H1 (cell line): ENCODE results near the gene PDE8B. TPM values are rescaled to one million over a fixed set of nuclear protein-coding genes. Genes with fewer than 3 reads are reported as not detected.

Experiments used
- CTCF ChIA-PET: fragments of 300-600 bp; sonication (Branson Sonifier 250); formaldehyde crosslinking; loops from one replicate; lab custom pipeline; 2021; ENCODE audit not compliant: partially characterized antibody; lab: Charles Lee
- POLR2A ChIA-PET: fragments of 300-600 bp; sonication (Branson Sonifier 250); formaldehyde crosslinking; loops from one replicate; lab custom pipeline; 2021; ENCODE audit warnings: inconsistent platforms; ENCODE audit not compliant: partially characterized antibody; lab: Charles Lee
- DNase-seq, 2 experiments: peaks; one replicate each; pipeline versions ENCODE4 v3.0.0 to v3.0.0-alpha.2; 2010 to 2022; ENCODE audit warnings: low spot score in 2 of 2, low read depth in 1 of 2, mixed read lengths in 1 of 2
- FAIRE-seq: peaks from 2 replicates; lab custom pipeline; 2011; peaks lifted over from hg19 to GRCh38; lab: Jason Lieb, UNC
- H2AFZ ChIP-seq: 2 replicates; pipeline ENCODE4 v1.8.1; 2012; ENCODE audit warnings: low read length, inconsistent platforms
- H2AK5ac ChIP-seq: 2 replicates; pipeline ENCODE4 v1.6.1; 2013; ENCODE audit warnings: low read depth, low read length
- H2BK120ac ChIP-seq: replicated peaks from 2 replicates; pipeline ENCODE3; 2013; ENCODE audit warnings: low read depth, low read length, inconsistent platforms
- H2BK12ac ChIP-seq: 2 replicates; pipeline ENCODE4 v1.6.1; 2013; ENCODE audit warnings: low read depth, low read length
- H2BK15ac ChIP-seq: 2 replicates; pipeline ENCODE4 v1.6.1; 2013; ENCODE audit warnings: low read length
- H2BK20ac ChIP-seq: 2 replicates; pipeline ENCODE4 v1.6.1; 2013; ENCODE audit warnings: low read length
- H2BK5ac ChIP-seq: 2 replicates; pipeline ENCODE4 v1.6.1; 2013; ENCODE audit warnings: low read depth, low read length
- H3K14ac ChIP-seq: 2 replicates; pipeline ENCODE4 v1.6.1; 2013; ENCODE audit warnings: inconsistent platforms; ENCODE audit not compliant: insufficient read length
- H3K18ac ChIP-seq: 2 replicates; pipeline ENCODE4 v1.6.1; 2013; ENCODE audit warnings: low read length; ENCODE audit errors: extremely low read depth
- H3K23ac ChIP-seq: 2 replicates; pipeline ENCODE4 v1.6.1; 2013; ENCODE audit warnings: inconsistent platforms; ENCODE audit not compliant: insufficient read length
- H3K23me2 ChIP-seq: 2 replicates; pipeline ENCODE4 v1.6.1; 2013; ENCODE audit warnings: low read depth, low read length
- H3K27ac ChIP-seq: 2 replicates; pipeline ENCODE4 v1.6.1; 2011; ENCODE audit warnings: low read depth, low read length, inconsistent platforms
- H3K27me3 ChIP-seq, 4 experiments: replicated peaks in 1 of 4; 1 replicate in 1 of 4; 2 replicates in 3 of 4; pipeline versions ENCODE4 v1.6.1 to v1.8.1; 2011 to 2013; ENCODE audit warnings: low read length in 3 of 4, mild to moderate bottlenecking in 3 of 4, inconsistent platforms in 2 of 4, mixed read lengths in 2 of 4, moderate library complexity in 1 of 4; ENCODE audit not compliant: control insufficient read depth in 3 of 4, insufficient read depth in 3 of 4; ENCODE audit errors: extremely low read depth in 1 of 4
- H3K36me3 ChIP-seq, 4 experiments: 2 replicates each; pipeline versions ENCODE4 v1.6.1 to v1.8.1; 2011 to 2013; ENCODE audit warnings: mild to moderate bottlenecking in 4 of 4, low read length in 3 of 4, moderate library complexity in 2 of 4, control low read depth in 1 of 4, inconsistent platforms in 1 of 4; ENCODE audit not compliant: insufficient read depth in 4 of 4, control insufficient read depth in 2 of 4
- H3K4ac ChIP-seq: replicated peaks from 2 replicates; pipeline ENCODE3; 2013; ENCODE audit warnings: low read length, low read depth, mixed read lengths, inconsistent platforms; ENCODE audit not compliant: insufficient read length
- H3K4me1 ChIP-seq, 4 experiments: replicated peaks in 1 of 4; 1 replicate in 1 of 4; 2 replicates in 3 of 4; pipeline versions ENCODE4 v1.6.1 to v1.8.1; 2011 to 2013; ENCODE audit warnings: low read length in 3 of 4, inconsistent platforms in 2 of 4, mixed read lengths in 1 of 4; ENCODE audit not compliant: insufficient read depth in 4 of 4, control insufficient read depth in 3 of 4
- H3K4me2 ChIP-seq, 2 experiments: 2 replicates each; pipeline versions ENCODE4 v1.6.1 to v1.8.1; 2011 to 2013; ENCODE audit warnings: low read depth in 2 of 2, low read length in 2 of 2, control low read depth in 1 of 2, inconsistent platforms in 1 of 2, mild to moderate bottlenecking in 1 of 2; ENCODE audit not compliant: insufficient read depth in 1 of 2
- H3K4me3 ChIP-seq, 4 experiments: fragments of 200-600, 300-600 bp in 1 of 4; sonication (generic), shearing (Covaris generic), sonication (Bioruptor Twin) in 1 of 4; 2 replicates each; pipeline versions ENCODE4 v1.5.1 to v1.8.1; 2011 to 2016; ENCODE audit warnings: low read length in 4 of 4, low read depth in 3 of 4, control low read depth in 2 of 4, inconsistent platforms in 2 of 4, mild to moderate bottlenecking in 2 of 4, mixed read lengths in 1 of 4, moderate library complexity in 1 of 4; ENCODE audit not compliant: insufficient read depth in 2 of 4; ENCODE audit errors: extremely low read depth in 1 of 4
- H3K56ac ChIP-seq: replicated peaks from 2 replicates; pipeline ENCODE3; 2013; ENCODE audit warnings: low read depth, mild to moderate bottlenecking, mixed read lengths, low read length, inconsistent platforms; ENCODE audit not compliant: insufficient read length
- H3K79me1 ChIP-seq: 2 replicates; pipeline ENCODE4 v1.6.1; 2013; ENCODE audit warnings: low read depth, low read length, control low read depth
- H3K79me2 ChIP-seq, 2 experiments: 2 replicates each; pipeline versions ENCODE4 v1.6.1 to v1.8.1; 2012 to 2013; ENCODE audit warnings: low read length in 2 of 2, mild to moderate bottlenecking in 2 of 2, inconsistent platforms in 1 of 2; ENCODE audit not compliant: insufficient read depth in 2 of 2, control insufficient read depth in 1 of 2
- H3K9ac ChIP-seq, 4 experiments: replicated peaks in 1 of 4; 1 replicate in 1 of 4; 2 replicates in 3 of 4; pipeline versions ENCODE4 v1.6.1 to v1.8.1; 2011 to 2013; ENCODE audit warnings: low read depth in 3 of 4, low read length in 3 of 4, control low read depth in 2 of 4, mild to moderate bottlenecking in 2 of 4, moderate library complexity in 2 of 4, inconsistent platforms in 1 of 4; ENCODE audit errors: extremely low read depth in 1 of 4
- H3K9me3 ChIP-seq, 2 experiments: 2 replicates each; pipeline versions ENCODE4 v1.6.1 to v1.8.1; 2012 to 2013; ENCODE audit warnings: mild to moderate bottlenecking in 2 of 2, moderate library complexity in 2 of 2, control low read depth in 1 of 2, inconsistent platforms in 1 of 2, low read depth in 1 of 2, low read length in 1 of 2, mixed read lengths in 1 of 2; ENCODE audit not compliant: insufficient read depth in 2 of 2
- H4K20me1 ChIP-seq, 2 experiments: replicated peaks in 1 of 2; 2 replicates each; pipeline versions ENCODE3 to v1.8.1; 2011 to 2013; ENCODE audit warnings: inconsistent platforms in 2 of 2, low read length in 2 of 2, mild to moderate bottlenecking in 1 of 2; ENCODE audit not compliant: insufficient read depth in 2 of 2, control insufficient read depth in 1 of 2
- H4K5ac ChIP-seq: 2 replicates; pipeline ENCODE4 v1.6.1; 2013; ENCODE audit warnings: low read length, low read depth, mixed read lengths, inconsistent platforms; ENCODE audit not compliant: insufficient read length
- H4K8ac ChIP-seq: 2 replicates; pipeline ENCODE4 v1.8.0; 2013; ENCODE audit warnings: mild to moderate bottlenecking, moderate library complexity, low read length, inconsistent platforms; ENCODE audit not compliant: insufficient read depth; ENCODE audit errors: extremely low read depth
- H4K91ac ChIP-seq: replicated peaks from 2 replicates; pipeline ENCODE3; 2013; ENCODE audit warnings: low read length, mixed read lengths, inconsistent platforms; ENCODE audit not compliant: insufficient read length
- ATF3 ChIP-seq: IDR thresholded peaks from 2 replicates; pipeline ENCODE4 v1.6.1; 2011; ENCODE audit warnings: low read depth, mild to moderate bottlenecking, low read length; ENCODE audit not compliant: insufficient read depth
- CHD1 ChIP-seq: IDR thresholded peaks from 2 replicates; pipeline ENCODE4 v1.6.1; 2012; ENCODE audit warnings: low read depth, low read length, improper control_type of control experiment
- CTBP2 ChIP-seq: IDR thresholded peaks from 2 replicates; pipeline ENCODE4 v1.7.0; 2011; ENCODE audit warnings: borderline replicate concordance, mild to moderate bottlenecking, moderate library complexity, mixed read lengths, low read length; ENCODE audit not compliant: insufficient read depth, insufficient read length
- RBBP5 ChIP-seq: IDR thresholded peaks from 2 replicates; pipeline ENCODE4 v1.7.1; 2012; ENCODE audit warnings: low read depth, mild to moderate bottlenecking, inconsistent platforms, low read length, moderate library complexity, borderline replicate concordance
- RFX5 ChIP-seq: IDR thresholded peaks from 2 replicates; pipeline ENCODE4 v1.6.1; 2011; ENCODE audit warnings: low read depth, low read length, improper control_type of control experiment, borderline replicate concordance
- WGBS, 2 experiments: shearing (Covaris generic) in 1 of 2; methylation state at CpG; one replicate each; pipeline versions ENCODE4 v1.1.6 to v1.1.7; 2013 to 2015; ENCODE audit warnings: low lambda C conversion rate in 2 of 2, mixed read lengths in 2 of 2, inconsistent platforms in 1 of 2, low coverage in 1 of 2, missing lambda C conversion rate in 1 of 2; ENCODE audit not compliant: insufficient replicate concordance in 2 of 2, insufficient coverage in 1 of 2, insufficient read length in 1 of 2; ENCODE audit errors: extremely low coverage in 1 of 2, missing lambda C conversion rate in 1 of 2; 5-methylcytosine and 5-hydroxymethylcytosine counted together
- polyA plus RNA-seq, 7 experiments: library from polyadenylated mRNA; depleted of rRNA in 3 of 7; stranded (reverse) in 5 of 7; unstranded in 2 of 7; fragments of >200 nt in 5 of 7; fragments of 200-250 nt in 2 of 7; gene quantifications; 1 replicate in 5 of 7; 2 replicates in 1 of 7; 4 replicates in 1 of 7; pipeline versions ENCODE4 v1.2.1 to v1.2.3, GENCODE V29; 2011 to 2013; ENCODE audit warnings: missing spikeins in 2 of 7, mixed read lengths in 2 of 7
- total RNA-seq: library from RNA; stranded (reverse); fragmentation: NEBNext Ultra II Directional; extraction: Animal tissue kit (Norgen Biotek cat#: 25700); gene quantifications from 2 replicates; pipeline ENCODE4 v1.2.1, GENCODE V29; 2021

Gene PDE8B
- total and polyA plus RNA-seq, 2 of the 8 experiments (the other 6 are each of a cell fraction or from before 2014, with no cell fraction given) = 0.32 to 1.1 TPM

GRCh38 chr5:77400645-77401044 lies 190.2 kb downstream of the PDE8B start:
- FAIRE-seq (no peak), DNase-seq (no peak)
- no peak overlapping the region for H3K4me3 ChIP-seq
- no peak overlapping the region for H3K23ac ChIP-seq
- H3K4me1 ChIP-seq = peaks cover 0 to 5% (median 0%) of the 10 kb centered on the region in 4 experiments; a peak in 1 of 7 replicates
- H3K79me2 ChIP-seq = no peaks in the 10 kb centered on the region
- H2BK12ac ChIP-seq = no peak overlapping the region
- H3K18ac ChIP-seq = no peak overlapping the region
- CTCF ChIA-PET = interaction anchor here (1.5 kb wide), 1 partner anchor 12 kb away, joined by 6 read pairs; no protein-coding TSS in a partner anchor
- H2BK20ac ChIP-seq = no peak overlapping the region
- no peaks in the 10 kb centered on the region for H3K79me1 ChIP-seq
- H2BK15ac ChIP-seq = no peak overlapping the region
- H3K27ac ChIP-seq = no peak overlapping the region
- no peak overlapping the region for H2AK5ac ChIP-seq
- TF ChIP-seq ATF3 (no peak), RBBP5 (no peak), CTBP2 (no peak), CHD1 (no peak), RFX5 (no peak)
- no peak overlapping the region for H2BK5ac ChIP-seq
- no peak overlapping the region for H2AFZ ChIP-seq
- no peak overlapping the region for H3K56ac ChIP-seq
- H3K9me3 ChIP-seq = no peaks in the 10 kb centered on the region
- H3K27me3 ChIP-seq = no peaks in the 10 kb centered on the region
- H3K36me3 ChIP-seq = no peaks in the 10 kb centered on the region
- POLR2A ChIA-PET = interaction anchor here (0.9 kb wide), 1 partner anchor 18 kb away, joined by 3 read pairs; no protein-coding TSS in a partner anchor
- no peak overlapping the region for H4K91ac ChIP-seq
- no peaks in the 10 kb centered on the region for H3K23me2 ChIP-seq
- no peak overlapping the region for H2BK120ac ChIP-seq
- no peak overlapping the region for H4K5ac ChIP-seq
- no peak overlapping the region for H3K9ac ChIP-seq
- no peak overlapping the region for H3K4me2 ChIP-seq
- H3K14ac ChIP-seq = no peak overlapping the region
- no peak overlapping the region for H4K8ac ChIP-seq
- no peaks in the 10 kb centered on the region for H4K20me1 ChIP-seq
- no peak overlapping the region for H3K4ac ChIP-seq
- WGBS, 2 experiments = 100% methylated on average over 1 of the region's 1 CpG; no CpG with 5 or more reads in 1 of the 2 experiments
